ENCODE results near the gene MAP7D2.

- TF ChIP-seq, protein P1, sequence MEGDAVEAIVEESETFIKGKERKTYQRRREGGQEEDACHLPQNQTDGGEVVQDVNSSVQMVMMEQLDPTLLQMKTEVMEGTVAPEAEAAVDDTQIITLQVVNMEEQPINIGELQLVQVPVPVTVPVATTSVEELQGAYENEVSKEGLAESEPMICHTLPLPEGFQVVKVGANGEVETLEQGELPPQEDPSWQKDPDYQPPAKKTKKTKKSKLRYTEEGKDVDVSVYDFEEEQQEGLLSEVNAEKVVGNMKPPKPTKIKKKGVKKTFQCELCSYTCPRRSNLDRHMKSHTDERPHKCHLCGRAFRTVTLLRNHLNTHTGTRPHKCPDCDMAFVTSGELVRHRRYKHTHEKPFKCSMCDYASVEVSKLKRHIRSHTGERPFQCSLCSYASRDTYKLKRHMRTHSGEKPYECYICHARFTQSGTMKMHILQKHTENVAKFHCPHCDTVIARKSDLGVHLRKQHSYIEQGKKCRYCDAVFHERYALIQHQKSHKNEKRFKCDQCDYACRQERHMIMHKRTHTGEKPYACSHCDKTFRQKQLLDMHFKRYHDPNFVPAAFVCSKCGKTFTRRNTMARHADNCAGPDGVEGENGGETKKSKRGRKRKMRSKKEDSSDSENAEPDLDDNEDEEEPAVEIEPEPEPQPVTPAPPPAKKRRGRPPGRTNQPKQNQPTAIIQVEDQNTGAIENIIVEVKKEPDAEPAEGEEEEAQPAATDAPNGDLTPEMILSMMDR (conservative IDR thresholded peaks at IDR 0.05; ENCODE audit: low read depth, low read length), result no peak
- no peak for TF ChIP-seq ELK1 (IDR thresholded peaks at IDR 0.05; ENCODE audit: borderline replicate concordance, low read depth, low read length)
- TF ChIP-seq POLR2A (IDR thresholded peaks at IDR 0.05; ENCODE audit: low read depth, low read length), result no peak
Observed at GRCh38 chrX:19964017-19964710, 152.5 kb downstream of the MAP7D2 start.

Measured in IMR-90 (cell line).